Retinal pigment epithelial cell (primary cell): ENCODE data around the gene MIA3.
A peak's percentile ranks its signal among the peaks of the same experiment; 100 is the strongest.

Source experiments
- DNase-seq: peaks from one replicate; pipeline ENCODE4 v3.0.0-alpha.2; 2010; ENCODE audit warnings: low read depth
- H3K4me3 ChIP-seq: 2 replicates; pipeline ENCODE4 v1.5.1; 2011; ENCODE audit warnings: mild to moderate bottlenecking, low read length, control low read depth, moderate library complexity
- TF ChIP-seq, protein P1 (sequence below): conservative IDR thresholded peaks from 2 replicates; pipeline ENCODE4 v1.5.1; 2011; ENCODE audit warnings: low read depth, low read length, control low read depth, inconsistent platforms

MIA3 gene

DNA sequence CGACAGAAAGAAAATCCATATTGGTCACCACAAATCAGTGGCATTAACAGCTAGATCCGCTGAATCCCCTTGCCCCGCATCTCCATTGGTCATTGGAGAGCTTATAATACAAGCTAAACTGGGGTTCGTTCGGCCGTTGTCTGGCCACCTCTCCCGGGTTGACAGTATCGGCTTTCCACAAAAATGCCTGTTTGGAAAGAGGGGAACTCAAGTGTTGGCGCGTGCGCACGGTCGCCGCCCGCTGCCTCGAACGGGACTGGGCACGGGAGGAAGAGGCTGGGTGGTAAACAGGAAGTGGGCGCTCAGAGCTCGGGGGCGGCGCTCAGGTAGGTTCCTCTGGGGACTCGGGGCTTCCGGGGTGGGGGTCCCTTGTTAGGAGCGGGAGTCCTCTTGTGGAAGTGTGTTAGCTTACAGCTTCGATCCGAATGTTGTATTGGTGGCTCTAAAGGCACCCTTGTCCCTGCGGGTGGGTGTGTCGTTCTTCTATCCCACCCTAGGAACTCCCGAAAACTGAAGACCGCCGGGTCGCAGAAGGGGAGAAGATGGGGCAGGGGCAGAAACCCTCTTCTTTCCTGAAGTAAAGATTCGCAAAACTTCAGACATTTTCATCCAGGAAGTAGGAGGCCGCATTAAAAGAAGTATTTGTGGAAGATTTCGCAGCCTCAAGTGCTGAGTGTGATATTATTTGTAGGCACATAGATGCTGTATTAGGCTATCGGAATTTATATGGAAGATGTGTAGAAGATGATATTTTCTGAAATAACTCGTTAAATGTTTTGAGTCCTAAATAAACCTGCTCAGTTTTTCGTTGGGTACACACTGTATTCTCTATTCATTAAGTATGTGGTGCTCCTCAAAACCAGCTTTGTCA, 95.4 kb downstream of the MIA3 start:
- TF ChIP-seq, protein P1, sequence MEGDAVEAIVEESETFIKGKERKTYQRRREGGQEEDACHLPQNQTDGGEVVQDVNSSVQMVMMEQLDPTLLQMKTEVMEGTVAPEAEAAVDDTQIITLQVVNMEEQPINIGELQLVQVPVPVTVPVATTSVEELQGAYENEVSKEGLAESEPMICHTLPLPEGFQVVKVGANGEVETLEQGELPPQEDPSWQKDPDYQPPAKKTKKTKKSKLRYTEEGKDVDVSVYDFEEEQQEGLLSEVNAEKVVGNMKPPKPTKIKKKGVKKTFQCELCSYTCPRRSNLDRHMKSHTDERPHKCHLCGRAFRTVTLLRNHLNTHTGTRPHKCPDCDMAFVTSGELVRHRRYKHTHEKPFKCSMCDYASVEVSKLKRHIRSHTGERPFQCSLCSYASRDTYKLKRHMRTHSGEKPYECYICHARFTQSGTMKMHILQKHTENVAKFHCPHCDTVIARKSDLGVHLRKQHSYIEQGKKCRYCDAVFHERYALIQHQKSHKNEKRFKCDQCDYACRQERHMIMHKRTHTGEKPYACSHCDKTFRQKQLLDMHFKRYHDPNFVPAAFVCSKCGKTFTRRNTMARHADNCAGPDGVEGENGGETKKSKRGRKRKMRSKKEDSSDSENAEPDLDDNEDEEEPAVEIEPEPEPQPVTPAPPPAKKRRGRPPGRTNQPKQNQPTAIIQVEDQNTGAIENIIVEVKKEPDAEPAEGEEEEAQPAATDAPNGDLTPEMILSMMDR, result no peak
- peak; percentile 86 for DNase-seq
- H3K4me3 ChIP-seq, result peak overlapping the region; percentile 100

DNA sequence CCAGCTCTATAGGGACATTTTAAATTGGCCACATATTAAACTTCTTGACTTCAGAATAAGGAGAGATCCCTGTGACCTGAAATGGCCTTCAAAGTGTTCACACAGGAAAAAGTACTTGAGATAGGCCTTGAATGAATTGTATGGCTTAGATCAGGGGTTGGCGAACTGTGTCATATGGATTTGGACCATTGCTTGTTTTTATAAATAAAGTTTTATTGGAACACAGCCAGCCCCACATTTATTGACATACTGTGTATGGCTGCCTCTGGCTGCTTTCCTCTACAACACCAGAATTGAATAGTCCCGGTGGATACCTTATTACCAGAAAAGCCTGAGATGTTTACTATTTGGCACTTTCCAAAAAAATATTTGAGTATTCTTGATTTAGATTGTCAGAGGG, 98.5 kb downstream of the MIA3 start:
- no peak for DNase-seq
- no peak overlapping the region for H3K4me3 ChIP-seq
- TF ChIP-seq, protein P1, result no peak
